Bronchial epithelial cell (primary cell): Measurements from ENCODE around the gene TTC4. TPM values are rescaled to one million over a fixed set of nuclear protein-coding genes. Genes with fewer than 3 reads are reported as not detected.

ENCODE experiments used
- DNase-seq: peaks from one replicate; pipeline ENCODE4 v3.0.0-alpha.2; 2010; ENCODE audit warnings: low read depth
- FAIRE-seq: peaks from 2 replicates; lab custom pipeline; 2011; peaks lifted over from hg19 to GRCh38; lab: Jason Lieb, UNC
- H3K27me3 ChIP-seq: 2 replicates; pipeline ENCODE4 v1.5.1; 2011; ENCODE audit warnings: low read length; ENCODE audit not compliant: control insufficient read depth, insufficient read depth
- H3K36me3 ChIP-seq: 2 replicates; pipeline ENCODE4 v1.5.1; 2011; ENCODE audit warnings: low read length; ENCODE audit not compliant: control insufficient read depth, insufficient read depth
- H3K4me3 ChIP-seq: 2 replicates; pipeline ENCODE4 v1.5.1; 2011; ENCODE audit warnings: mild to moderate bottlenecking, low read depth, low read length, control low read depth
- total RNA-seq: library from RNA; depleted of rRNA; stranded (reverse); fragments of >200 nt; gene quantifications from 2 replicates; pipeline ENCODE4 v1.2.1, GENCODE V29; 2014
- TF ChIP-seq, protein P1 (sequence below): IDR thresholded peaks from 2 replicates; pipeline ENCODE4 v1.5.1; 2011; ENCODE audit warnings: mild to moderate bottlenecking, moderate library complexity, low read length, control low read depth, inconsistent platforms; ENCODE audit not compliant: insufficient read depth, severe bottlenecking

Gene TTC4
- total RNA-seq, 1 donor from 2014 or later, result 30.8 TPM

DNA sequence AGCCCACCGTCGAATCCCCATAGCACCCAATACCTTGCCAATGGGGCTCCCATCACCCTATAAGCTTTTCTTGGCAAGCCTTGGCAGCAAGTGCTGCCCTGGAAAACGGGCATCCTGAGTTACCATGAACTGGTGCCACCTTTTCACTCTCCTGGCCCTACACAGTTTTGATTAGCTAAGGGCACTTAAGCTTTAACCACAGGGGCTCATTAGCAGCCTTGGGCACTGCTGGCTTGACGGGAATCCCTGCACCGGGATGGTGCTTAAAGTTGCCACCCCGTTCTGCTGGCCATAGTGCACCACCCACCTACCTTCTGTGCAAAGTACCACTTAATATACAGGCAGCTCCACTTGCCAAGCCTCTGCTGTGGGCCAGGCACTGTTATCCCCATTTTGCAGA is 34.9 kb downstream of the TTC4 start:
- Histone ChIP-seq H3K4me3 (no peak overlapping the region), H3K36me3 (no peaks in the 10 kb centered on the region), H3K27me3 (peaks cover 2% of the 10 kb centered on the region)
- DNase-seq, result no peak
- no peak for FAIRE-seq
- TF ChIP-seq, protein P1, sequence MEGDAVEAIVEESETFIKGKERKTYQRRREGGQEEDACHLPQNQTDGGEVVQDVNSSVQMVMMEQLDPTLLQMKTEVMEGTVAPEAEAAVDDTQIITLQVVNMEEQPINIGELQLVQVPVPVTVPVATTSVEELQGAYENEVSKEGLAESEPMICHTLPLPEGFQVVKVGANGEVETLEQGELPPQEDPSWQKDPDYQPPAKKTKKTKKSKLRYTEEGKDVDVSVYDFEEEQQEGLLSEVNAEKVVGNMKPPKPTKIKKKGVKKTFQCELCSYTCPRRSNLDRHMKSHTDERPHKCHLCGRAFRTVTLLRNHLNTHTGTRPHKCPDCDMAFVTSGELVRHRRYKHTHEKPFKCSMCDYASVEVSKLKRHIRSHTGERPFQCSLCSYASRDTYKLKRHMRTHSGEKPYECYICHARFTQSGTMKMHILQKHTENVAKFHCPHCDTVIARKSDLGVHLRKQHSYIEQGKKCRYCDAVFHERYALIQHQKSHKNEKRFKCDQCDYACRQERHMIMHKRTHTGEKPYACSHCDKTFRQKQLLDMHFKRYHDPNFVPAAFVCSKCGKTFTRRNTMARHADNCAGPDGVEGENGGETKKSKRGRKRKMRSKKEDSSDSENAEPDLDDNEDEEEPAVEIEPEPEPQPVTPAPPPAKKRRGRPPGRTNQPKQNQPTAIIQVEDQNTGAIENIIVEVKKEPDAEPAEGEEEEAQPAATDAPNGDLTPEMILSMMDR, result no peak

- DNase-seq, result no peak
- no peak for FAIRE-seq
- TF ChIP-seq, protein P1, result no peak
Measured at GRCh38 chr1:54751426-54751825, 35.8 kb downstream of the TTC4 start.

DNA sequence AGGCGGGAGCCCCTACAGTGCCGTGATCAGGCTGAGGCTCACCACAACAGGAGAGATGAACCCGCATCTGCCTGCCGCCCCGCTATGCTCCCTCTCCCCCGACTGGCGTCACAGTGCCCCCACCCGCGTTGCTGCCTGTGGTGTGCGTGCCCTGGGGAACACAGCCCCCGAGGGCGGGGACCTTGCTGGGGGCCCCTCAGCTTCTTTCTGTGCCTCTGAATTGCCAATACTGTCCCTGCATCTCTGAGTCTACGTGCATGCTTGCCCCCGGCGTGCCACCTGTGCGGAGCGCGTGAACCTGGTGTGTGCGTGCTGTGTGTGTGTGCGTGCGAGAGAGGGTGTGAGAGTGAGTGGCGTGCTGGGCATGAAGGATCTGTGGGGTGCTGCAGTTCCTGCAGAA is 38.4 kb downstream of the TTC4 start:
- Histone ChIP-seq H3K36me3 (peaks cover 13% of the 10 kb centered on the region), H3K27me3 (peaks cover 2% of the 10 kb centered on the region), H3K4me3 (no peak overlapping the region)
- FAIRE-seq (no peak), DNase-seq (no peak)
- TF ChIP-seq, protein P1, result no peak

More at GRCh38 chr1:54751426-54751825, 35.8 kb downstream of the TTC4 start:
- no peak overlapping the region for H3K4me3 ChIP-seq
- no peaks in the 10 kb centered on the region for H3K36me3 ChIP-seq
- peaks cover 2% of the 10 kb centered on the region for H3K27me3 ChIP-seq

GRCh38 chr1:54754486-54755285 is 39.0 kb downstream of the TTC4 start:
- DNase-seq (no peak), FAIRE-seq (peak; percentile 92)
- TF ChIP-seq, protein P1, result no peak
- H3K36me3 ChIP-seq, result peaks cover 13% of the 10 kb centered on the region
- no peaks in the 10 kb centered on the region for H3K27me3 ChIP-seq
- H3K4me3 ChIP-seq, result no peak overlapping the region

DNA sequence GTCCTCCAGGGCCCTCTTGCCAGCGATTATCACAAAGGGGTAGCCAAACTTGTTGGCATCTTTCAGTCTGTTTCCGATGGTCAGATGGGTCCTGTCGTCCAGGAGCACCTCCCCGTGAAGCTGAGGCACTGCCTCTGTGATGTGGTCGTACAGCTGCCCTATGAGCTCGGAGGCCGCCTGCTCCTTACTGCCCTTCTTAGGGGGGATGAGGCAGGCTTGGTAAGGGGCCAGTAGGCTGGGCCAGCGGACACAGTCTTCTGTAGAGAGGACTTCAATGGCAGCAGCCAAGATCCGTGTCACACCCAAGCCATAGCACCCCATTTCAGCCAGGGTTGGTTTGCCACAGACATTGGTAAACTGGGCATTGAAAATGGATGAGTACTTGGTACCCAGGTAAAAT is 42.2 kb downstream of the TTC4 start:
- TF ChIP-seq, protein P1, result no peak
- FAIRE-seq, result peak; percentile 64
- Histone ChIP-seq H3K4me3 (no peak overlapping the region), H3K27me3 (no peaks in the 10 kb centered on the region), H3K36me3 (peaks cover 13% of the 10 kb centered on the region)
- no peak for DNase-seq
